ENCODE data around the gene UMAD1. TPM values are rescaled to one million over a fixed set of nuclear protein-coding genes. Genes with fewer than 3 reads are reported as not detected.

UMAD1 gene
- total RNA-seq, 6 experiments from 2014 or later: 7.6 to 15.3 (median 9.5) TPM

DNA sequence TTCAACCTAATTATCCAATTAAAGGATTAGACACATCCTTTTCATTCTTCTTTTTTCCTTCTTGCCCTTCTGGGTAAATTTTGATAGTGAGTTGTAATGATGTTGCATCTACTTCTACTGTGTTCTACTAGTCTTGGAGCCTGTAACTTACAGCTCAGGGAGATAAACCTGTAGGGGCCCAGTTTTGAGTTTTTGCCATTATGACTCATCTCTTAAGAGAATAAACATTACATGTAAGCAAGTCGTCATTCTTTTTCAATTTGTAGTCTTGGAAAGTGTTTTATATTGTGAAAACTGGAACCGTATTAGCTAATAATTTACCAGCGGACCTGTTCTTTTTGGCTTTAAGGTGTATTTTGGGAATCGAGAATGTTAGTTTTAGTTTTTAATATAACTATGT is 167.6 kb downstream of the UMAD1 start:
- ATAC-seq: peak; percentile 71 to 87 (median 78)
- intact Hi-C loops (cut with DNase I): no loop called here
- Histone ChIP-seq H3K4me1 (peaks cover 0 to 24% (median 3%) of the 10 kb centered on the region in 4 donors), H3K9me3 (no peaks in the 10 kb centered on the region), H3K27me3 (no peaks in the 10 kb centered on the region), H3K4me3 (peak overlapping the region in 1 of 3 donors; percentile 2), H3K36me3 (no peaks in the 10 kb centered on the region), H3K27ac (peak overlapping the region; percentile 9 to 58 (median 47))
- WGBS (ENCODE audit: insufficient coverage, low coverage, low lambda C conversion rate, missing lambda C conversion rate): 29% methylated on average over 4 of the region's 4 CpGs
- DNase-seq: no peak
- no peak for TF ChIP-seq POLR2A (IDR thresholded peaks at IDR 0.05)
- TF ChIP-seq, protein P1, sequence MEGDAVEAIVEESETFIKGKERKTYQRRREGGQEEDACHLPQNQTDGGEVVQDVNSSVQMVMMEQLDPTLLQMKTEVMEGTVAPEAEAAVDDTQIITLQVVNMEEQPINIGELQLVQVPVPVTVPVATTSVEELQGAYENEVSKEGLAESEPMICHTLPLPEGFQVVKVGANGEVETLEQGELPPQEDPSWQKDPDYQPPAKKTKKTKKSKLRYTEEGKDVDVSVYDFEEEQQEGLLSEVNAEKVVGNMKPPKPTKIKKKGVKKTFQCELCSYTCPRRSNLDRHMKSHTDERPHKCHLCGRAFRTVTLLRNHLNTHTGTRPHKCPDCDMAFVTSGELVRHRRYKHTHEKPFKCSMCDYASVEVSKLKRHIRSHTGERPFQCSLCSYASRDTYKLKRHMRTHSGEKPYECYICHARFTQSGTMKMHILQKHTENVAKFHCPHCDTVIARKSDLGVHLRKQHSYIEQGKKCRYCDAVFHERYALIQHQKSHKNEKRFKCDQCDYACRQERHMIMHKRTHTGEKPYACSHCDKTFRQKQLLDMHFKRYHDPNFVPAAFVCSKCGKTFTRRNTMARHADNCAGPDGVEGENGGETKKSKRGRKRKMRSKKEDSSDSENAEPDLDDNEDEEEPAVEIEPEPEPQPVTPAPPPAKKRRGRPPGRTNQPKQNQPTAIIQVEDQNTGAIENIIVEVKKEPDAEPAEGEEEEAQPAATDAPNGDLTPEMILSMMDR (IDR thresholded peaks at IDR 0.05): peak in 1 of 4 donors; percentile 5

DNA sequence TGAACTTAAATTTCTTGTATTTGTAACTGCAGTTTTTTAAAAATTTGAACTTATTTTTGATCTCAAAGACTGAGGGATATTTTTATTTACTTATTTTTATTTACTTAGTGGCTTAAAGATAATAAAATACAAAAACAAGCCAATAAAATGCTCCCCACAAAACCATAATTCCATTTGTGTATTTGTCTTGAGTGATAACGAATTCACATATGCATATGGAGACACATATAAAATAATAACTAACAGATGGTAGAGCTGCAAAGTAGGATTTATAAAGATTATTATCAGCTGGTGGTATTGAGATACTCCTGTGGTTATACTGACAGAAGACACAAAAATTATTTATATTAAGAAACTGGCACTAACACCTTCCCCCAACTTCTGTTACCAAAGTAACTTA is 168.1 kb downstream of the UMAD1 start:
- H3K4me1 ChIP-seq: peaks cover 0 to 24% (median 3%) of the 10 kb centered on the region in 4 donors
- ATAC-seq: no peak
- no peaks in the 10 kb centered on the region for H3K27me3 ChIP-seq
- no peaks in the 10 kb centered on the region for H3K36me3 ChIP-seq
- H3K27ac ChIP-seq: peak overlapping the region in 2 of 3 donors; percentile 47 to 58
- TF ChIP-seq POLR2A (IDR thresholded peaks at IDR 0.05): no peak
- TF ChIP-seq, protein P1 (IDR thresholded peaks at IDR 0.05): no peak
- no peaks in the 10 kb centered on the region for H3K9me3 ChIP-seq
- H3K4me3 ChIP-seq: peak overlapping the region in 1 of 3 donors; percentile 2
- intact Hi-C loops (cut with DNase I): no loop called here
- 100% methylated on average over 1 of the region's 1 CpG for WGBS (ENCODE audit: insufficient coverage, low coverage, low lambda C conversion rate, missing lambda C conversion rate)
- no peak for DNase-seq

DNA sequence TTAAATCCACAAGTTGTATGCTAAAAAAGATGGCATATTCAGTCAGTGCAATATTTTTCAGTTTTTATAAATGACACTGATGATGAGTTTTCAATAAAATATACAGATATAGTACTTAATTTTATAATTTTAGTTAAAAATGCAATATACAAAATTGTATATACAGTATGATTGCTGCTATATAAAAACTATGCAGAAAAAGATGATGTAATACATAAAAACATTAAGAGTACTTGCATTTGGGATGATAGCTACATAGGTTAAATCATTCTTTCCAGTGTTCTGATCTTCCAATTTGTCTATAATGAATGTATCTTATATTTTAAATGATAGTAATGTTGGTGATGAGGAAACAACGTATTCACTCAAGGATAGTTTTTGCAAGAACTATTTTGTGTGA is 169.8 kb downstream of the UMAD1 start:
- H3K27me3 ChIP-seq: no peaks in the 10 kb centered on the region
- no peaks in the 10 kb centered on the region for H3K9me3 ChIP-seq
- intact Hi-C loops (cut with DNase I): no loop called here
- WGBS (ENCODE audit: insufficient coverage, low coverage, low lambda C conversion rate, missing lambda C conversion rate): 91% methylated on average over 1 of the region's 1 CpG
- TF ChIP-seq, protein P1 (IDR thresholded peaks at IDR 0.05): no peak
- no peak for TF ChIP-seq POLR2A (IDR thresholded peaks at IDR 0.05)
- H3K27ac ChIP-seq: no peak overlapping the region
- peaks cover 0 to 24% (median 3%) of the 10 kb centered on the region in 4 donors for H3K4me1 ChIP-seq
- no peak for DNase-seq
- ATAC-seq: no peak
- H3K36me3 ChIP-seq: no peaks in the 10 kb centered on the region
- no peak overlapping the region for H3K4me3 ChIP-seq

DNA sequence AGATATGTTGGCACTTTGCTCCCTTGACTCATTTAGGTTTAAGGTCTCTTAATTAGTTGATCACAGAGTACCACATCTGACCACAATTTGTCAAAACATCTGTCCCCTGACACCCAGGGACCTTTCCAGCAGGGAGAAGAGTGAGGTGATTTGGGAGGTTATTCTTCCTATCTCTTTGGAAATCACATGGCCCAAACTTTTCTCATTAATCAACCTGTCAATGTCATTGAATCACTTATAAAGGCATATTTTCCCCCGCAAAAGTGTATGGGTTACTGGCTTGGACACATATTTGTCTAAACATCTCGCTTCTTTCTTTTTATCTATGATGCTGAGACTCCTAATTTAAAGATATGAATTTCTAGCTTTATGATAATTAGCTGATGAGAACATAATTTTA is 170.3 kb downstream of the UMAD1 start:
- Histone ChIP-seq H3K4me3 (no peak overlapping the region), H3K9me3 (no peaks in the 10 kb centered on the region), H3K27ac (no peak overlapping the region), H3K4me1 (peaks cover 0 to 24% (median under 1%) of the 10 kb centered on the region in 4 donors), H3K36me3 (no peaks in the 10 kb centered on the region), H3K27me3 (no peaks in the 10 kb centered on the region)
- DNase-seq (no peak), ATAC-seq (no peak)
- TF ChIP-seq, protein P1 (IDR thresholded peaks at IDR 0.05): no peak
- no peak for TF ChIP-seq POLR2A (IDR thresholded peaks at IDR 0.05)
- 93% methylated on average over 2 of the region's 2 CpGs for whole genome bisulfite sequencing (ENCODE audit: insufficient coverage, low coverage, low lambda C conversion rate, missing lambda C conversion rate)
- intact Hi-C loops (cut with DNase I): no loop called here

DNA sequence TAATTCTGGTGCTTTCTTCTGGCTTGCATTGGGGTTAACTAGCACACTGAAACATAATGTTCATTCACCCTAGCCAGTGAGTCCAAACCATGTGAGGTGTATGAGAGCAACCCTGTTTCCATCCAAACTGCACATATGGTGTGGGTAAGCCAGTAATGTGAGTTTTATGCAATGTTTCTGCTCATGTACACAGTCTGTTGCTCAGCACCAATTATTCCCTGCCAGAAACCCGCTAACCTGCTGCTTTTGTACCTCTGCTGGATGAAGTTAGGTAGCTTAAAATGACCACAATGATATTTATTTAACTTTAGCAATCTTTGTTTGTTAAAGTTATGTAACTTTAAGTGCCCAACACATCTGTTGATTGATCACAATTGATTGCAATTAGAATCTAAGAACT is 171.6 kb downstream of the UMAD1 start:
- H3K9me3 ChIP-seq: no peaks in the 10 kb centered on the region
- 20% methylated on average over 1 of the region's 1 CpG for WGBS (ENCODE audit: insufficient coverage, low coverage, low lambda C conversion rate, missing lambda C conversion rate)
- H3K27ac ChIP-seq: peak overlapping the region in 2 of 3 donors; percentile 61
- no peaks in the 10 kb centered on the region for H3K27me3 ChIP-seq
- DNase-seq: peak in 2 of 3 donors; percentile 27 to 59
- intact Hi-C loops (cut with DNase I): no loop called here
- peak; percentile 85 to 92 (median 89) for ATAC-seq
- H3K4me3 ChIP-seq: no peak overlapping the region
- H3K36me3 ChIP-seq: no peaks in the 10 kb centered on the region
- TF ChIP-seq, protein P1 (IDR thresholded peaks at IDR 0.05): peak in 1 of 4 donors; percentile 12
- TF ChIP-seq POLR2A (IDR thresholded peaks at IDR 0.05): no peak
- H3K4me1 ChIP-seq: peaks cover 0 to 24% (median 0%) of the 10 kb centered on the region in 4 donors
